HL-60 (cell line): Measurements from ENCODE around the gene MMP1.

Experiments used
- GABPA ChIP-seq: IDR thresholded peaks from 2 replicates; pipeline ENCODE4 v1.6.1; 2012; ENCODE audit warnings: low read depth
- POLR2AphosphoS5 ChIP-seq: IDR thresholded peaks from 2 replicates; pipeline ENCODE4 v1.6.1; 2012; ENCODE audit warnings: low read depth
- SPI1 ChIP-seq: IDR thresholded peaks from 2 replicates; pipeline ENCODE4 v1.6.1; 2012; ENCODE audit warnings: low read depth, mild to moderate bottlenecking, borderline replicate concordance
- TF ChIP-seq, protein P1 (sequence below): IDR thresholded peaks from one replicate; pipeline ENCODE4 v1.5.1; 2011; ENCODE audit warnings: low read length, control low read depth, inconsistent platforms; ENCODE audit not compliant: insufficient read depth
- TF ChIP-seq, protein P2 (sequence below): IDR thresholded peaks from 2 replicates; pipeline ENCODE4 v1.6.1; 2012; ENCODE audit warnings: low read depth; ENCODE audit not compliant: insufficient replicate concordance

DNA sequence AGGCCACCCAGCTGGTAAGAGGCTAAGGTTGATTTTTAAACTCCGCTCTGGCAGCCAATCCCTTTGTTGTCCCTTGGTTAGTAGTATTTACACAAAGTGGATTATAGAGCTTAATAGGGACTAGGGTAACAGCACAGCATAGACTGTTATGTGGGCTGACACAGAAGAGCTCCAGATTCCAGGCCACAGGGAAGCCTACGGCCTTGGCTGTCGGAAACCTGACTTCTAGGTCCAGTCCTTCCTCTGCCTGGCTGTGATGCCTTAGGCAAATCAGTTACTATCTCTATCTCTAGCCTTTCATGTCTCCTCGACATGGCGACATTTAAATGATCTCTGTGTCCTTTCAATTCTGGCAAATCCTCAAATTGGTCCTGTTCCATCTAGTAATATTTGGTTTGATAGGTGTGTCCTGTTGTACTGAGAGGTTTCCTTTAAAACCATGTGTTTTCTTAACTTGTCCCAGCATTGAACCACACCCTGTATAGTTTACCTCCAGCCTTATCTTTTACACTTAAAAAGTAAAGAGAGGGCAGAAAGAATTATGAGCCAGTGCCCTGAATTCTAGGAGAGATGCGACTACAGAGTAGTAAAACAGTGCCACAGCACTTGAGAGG lies 4.2 kb downstream of the MMP1 start:
- TF ChIP-seq SPI1, result no peak
- TF ChIP-seq, protein P1, sequence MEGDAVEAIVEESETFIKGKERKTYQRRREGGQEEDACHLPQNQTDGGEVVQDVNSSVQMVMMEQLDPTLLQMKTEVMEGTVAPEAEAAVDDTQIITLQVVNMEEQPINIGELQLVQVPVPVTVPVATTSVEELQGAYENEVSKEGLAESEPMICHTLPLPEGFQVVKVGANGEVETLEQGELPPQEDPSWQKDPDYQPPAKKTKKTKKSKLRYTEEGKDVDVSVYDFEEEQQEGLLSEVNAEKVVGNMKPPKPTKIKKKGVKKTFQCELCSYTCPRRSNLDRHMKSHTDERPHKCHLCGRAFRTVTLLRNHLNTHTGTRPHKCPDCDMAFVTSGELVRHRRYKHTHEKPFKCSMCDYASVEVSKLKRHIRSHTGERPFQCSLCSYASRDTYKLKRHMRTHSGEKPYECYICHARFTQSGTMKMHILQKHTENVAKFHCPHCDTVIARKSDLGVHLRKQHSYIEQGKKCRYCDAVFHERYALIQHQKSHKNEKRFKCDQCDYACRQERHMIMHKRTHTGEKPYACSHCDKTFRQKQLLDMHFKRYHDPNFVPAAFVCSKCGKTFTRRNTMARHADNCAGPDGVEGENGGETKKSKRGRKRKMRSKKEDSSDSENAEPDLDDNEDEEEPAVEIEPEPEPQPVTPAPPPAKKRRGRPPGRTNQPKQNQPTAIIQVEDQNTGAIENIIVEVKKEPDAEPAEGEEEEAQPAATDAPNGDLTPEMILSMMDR, result no peak
- no peak for TF ChIP-seq GABPA
- TF ChIP-seq POLR2AphosphoS5, result no peak
- TF ChIP-seq, protein P2, sequence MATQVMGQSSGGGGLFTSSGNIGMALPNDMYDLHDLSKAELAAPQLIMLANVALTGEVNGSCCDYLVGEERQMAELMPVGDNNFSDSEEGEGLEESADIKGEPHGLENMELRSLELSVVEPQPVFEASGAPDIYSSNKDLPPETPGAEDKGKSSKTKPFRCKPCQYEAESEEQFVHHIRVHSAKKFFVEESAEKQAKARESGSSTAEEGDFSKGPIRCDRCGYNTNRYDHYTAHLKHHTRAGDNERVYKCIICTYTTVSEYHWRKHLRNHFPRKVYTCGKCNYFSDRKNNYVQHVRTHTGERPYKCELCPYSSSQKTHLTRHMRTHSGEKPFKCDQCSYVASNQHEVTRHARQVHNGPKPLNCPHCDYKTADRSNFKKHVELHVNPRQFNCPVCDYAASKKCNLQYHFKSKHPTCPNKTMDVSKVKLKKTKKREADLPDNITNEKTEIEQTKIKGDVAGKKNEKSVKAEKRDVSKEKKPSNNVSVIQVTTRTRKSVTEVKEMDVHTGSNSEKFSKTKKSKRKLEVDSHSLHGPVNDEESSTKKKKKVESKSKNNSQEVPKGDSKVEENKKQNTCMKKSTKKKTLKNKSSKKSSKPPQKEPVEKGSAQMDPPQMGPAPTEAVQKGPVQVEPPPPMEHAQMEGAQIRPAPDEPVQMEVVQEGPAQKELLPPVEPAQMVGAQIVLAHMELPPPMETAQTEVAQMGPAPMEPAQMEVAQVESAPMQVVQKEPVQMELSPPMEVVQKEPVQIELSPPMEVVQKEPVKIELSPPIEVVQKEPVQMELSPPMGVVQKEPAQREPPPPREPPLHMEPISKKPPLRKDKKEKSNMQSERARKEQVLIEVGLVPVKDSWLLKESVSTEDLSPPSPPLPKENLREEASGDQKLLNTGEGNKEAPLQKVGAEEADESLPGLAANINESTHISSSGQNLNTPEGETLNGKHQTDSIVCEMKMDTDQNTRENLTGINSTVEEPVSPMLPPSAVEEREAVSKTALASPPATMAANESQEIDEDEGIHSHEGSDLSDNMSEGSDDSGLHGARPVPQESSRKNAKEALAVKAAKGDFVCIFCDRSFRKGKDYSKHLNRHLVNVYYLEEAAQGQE, result no peak
